GM23338 (cell line): ENCODE data around the gene CXXC5. TPM values are rescaled to one million over a fixed set of nuclear protein-coding genes. Genes with fewer than 3 reads are reported as not detected.

ENCODE experiments used
- ATAC-seq: fragments of 200-7000 bp; cut with Tn5 transposase; 3 replicates; pipeline ENCODE4 v1.9.1; 2020
- DNase-seq: peaks from one replicate; pipeline ENCODE4 v3.0.0-alpha.2; 2015; ENCODE audit warnings: low spot score
- H2AFZ ChIP-seq: fragments of 200-600 bp; sonication (generic); 2 replicates; pipeline ENCODE4 v1.8.0; 2016; ENCODE audit warnings: antibody characterized with exemption, mild to moderate bottlenecking, moderate library complexity
- H3F3A ChIP-seq: fragments of 200-600 bp; sonication (generic); replicated peaks from 2 replicates; pipeline ENCODE4 v1.8.0; 2017; ENCODE audit warnings: antibody characterized with exemption, mixed run types, low read depth
- H3K27ac ChIP-seq: fragments of 200-600 bp; sonication (generic); 2 replicates; pipeline ENCODE4 v1.6.1; 2016; ENCODE audit warnings: low read depth
- H3K27me3 ChIP-seq: fragments of 200-600 bp; sonication (generic); 2 replicates; pipeline ENCODE4 v1.8.0; 2016; ENCODE audit warnings: mild to moderate bottlenecking, mixed run types, moderate library complexity; ENCODE audit not compliant: insufficient read depth
- H3K36me3 ChIP-seq: fragments of 200-600 bp; sonication (generic); 2 replicates; pipeline ENCODE4 v1.8.0; 2016; ENCODE audit warnings: mild to moderate bottlenecking; ENCODE audit not compliant: insufficient read depth
- H3K4me1 ChIP-seq: fragments of 200-600 bp; sonication (generic); 2 replicates; pipeline ENCODE4 v1.8.0; 2016; ENCODE audit warnings: mild to moderate bottlenecking, moderate library complexity; ENCODE audit not compliant: insufficient read depth
- H3K4me2 ChIP-seq: fragments of 200-600 bp; sonication (generic); 2 replicates; pipeline ENCODE4 v1.7.1; 2017; ENCODE audit warnings: mixed run types
- H3K4me3 ChIP-seq: fragments of 200-600 bp; sonication (generic); 2 replicates; pipeline ENCODE4 v1.6.1; 2016; ENCODE audit warnings: mixed run types
- H3K79me2 ChIP-seq: fragments of 200-600 bp; sonication (generic); replicated peaks from 2 replicates; pipeline ENCODE4 v1.8.0; 2017; ENCODE audit warnings: mild to moderate bottlenecking; ENCODE audit not compliant: insufficient read depth
- H3K9me2 ChIP-seq: fragments of 200-600 bp; sonication (generic); 2 replicates; pipeline ENCODE4 v1.8.0; 2017; ENCODE audit not compliant: insufficient read depth
- H4K20me1 ChIP-seq: fragments of 200-600 bp; sonication (generic); replicated peaks from 2 replicates; pipeline ENCODE4 v1.8.0; 2017; ENCODE audit warnings: mild to moderate bottlenecking; ENCODE audit not compliant: insufficient read depth
- H3K27ac Mint-ChIP-seq: 2 replicates; pipeline ENCODE4 v1.8.0; 2020; ENCODE audit warnings: inconsistent platforms, mild to moderate bottlenecking, moderate library complexity, mixed read lengths
- H3K27me3 Mint-ChIP-seq: 3 replicates; pipeline ENCODE4 v1.8.0; 2022; ENCODE audit warnings: low read depth, mild to moderate bottlenecking, moderate library complexity, mixed read lengths, inconsistent platforms; ENCODE audit not compliant: insufficient read depth, poor library complexity
- H3K36me3 Mint-ChIP-seq: 3 replicates; pipeline ENCODE4 v1.8.0; 2021; ENCODE audit warnings: low read depth, mild to moderate bottlenecking, inconsistent platforms, moderate library complexity, mixed read lengths
- H3K4me1 Mint-ChIP-seq: 3 replicates; pipeline ENCODE4 v1.8.0; 2020; ENCODE audit warnings: mild to moderate bottlenecking, inconsistent platforms, mixed read lengths
- H3K4me3 Mint-ChIP-seq: 3 replicates; pipeline ENCODE4 v1.8.0; 2021; ENCODE audit warnings: moderate library complexity, mild to moderate bottlenecking, inconsistent platforms, mixed read lengths
- H3K9me3 Mint-ChIP-seq: 3 replicates; pipeline ENCODE4 v1.8.0; 2020; ENCODE audit warnings: moderate library complexity, mild to moderate bottlenecking, inconsistent platforms, mixed read lengths
- EZH2 ChIP-seq: fragments of 200-600 bp; sonication (generic); IDR thresholded peaks from one replicate; pipeline ENCODE4 v1.8.0; 2017; ENCODE audit warnings: antibody characterized with exemption, mild to moderate bottlenecking, low read depth; ENCODE audit not compliant: unreplicated experiment
- EZH2phosphoT487 ChIP-seq: fragments of 200-600 bp; sonication (generic); IDR thresholded peaks from one replicate; pipeline ENCODE4 v1.8.1; 2018; ENCODE audit warnings: antibody characterized with exemption; ENCODE audit not compliant: unreplicated experiment
- NANOG ChIP-seq: IDR thresholded peaks from 2 replicates; pipeline ENCODE4 v1.6.1; 2016; ENCODE audit warnings: antibody characterized with exemption, borderline replicate concordance
- POLR2AphosphoS5 ChIP-seq: IDR thresholded peaks from 2 replicates; pipeline ENCODE4 v1.6.1; 2016; ENCODE audit warnings: antibody characterized with exemption, low read depth
- STAT1 ChIP-seq: IDR thresholded peaks from one replicate; pipeline ENCODE4 v1.6.1; 2016; ENCODE audit warnings: antibody characterized with exemption; ENCODE audit not compliant: unreplicated experiment
- ZNF331 ChIP-seq: fragments of 250-450 bp; sonication (Bioruptor Pico); IDR thresholded peaks from 2 replicates; pipeline ENCODE4 v1.5.0; 2020; ENCODE audit warnings: low read depth, mild to moderate bottlenecking, moderate library complexity
- polyA plus RNA-seq: library from polyadenylated mRNA; unstranded; fragments of >200 nt; fragmentation: Nextera tagmentation; extraction: Ambion mirVana; gene quantifications from 2 replicates; pipeline ENCODE4 v1.2.1, GENCODE V29; 2016
- total RNA-seq: library from RNA; depleted of rRNA; stranded (reverse); fragments of >200 nt; shearing (Covaris generic); gene quantifications from 2 replicates; pipeline ENCODE4 v1.2.3, GENCODE V29; 2014
- TF ChIP-seq, protein P1 (sequence below): IDR thresholded peaks from one replicate; pipeline ENCODE4 v1.6.1; 2018; ENCODE audit warnings: antibody characterized with exemption; ENCODE audit not compliant: unreplicated experiment
- TF ChIP-seq, protein P2 (sequence below): fragments of 250-450 bp; sonication (Bioruptor Pico); IDR thresholded peaks from 2 replicates; pipeline ENCODE4 v1.5.0; 2020; ENCODE audit warnings: mild to moderate bottlenecking, moderate library complexity
- TF ChIP-seq, protein P3 (sequence below): IDR thresholded peaks from 2 replicates; pipeline ENCODE4 v1.6.1; 2016; ENCODE audit warnings: antibody characterized with exemption

Gene CXXC5
- total and polyA plus RNA-seq, 2 experiments from 2014 or later: 63.3 to 111 TPM

DNA sequence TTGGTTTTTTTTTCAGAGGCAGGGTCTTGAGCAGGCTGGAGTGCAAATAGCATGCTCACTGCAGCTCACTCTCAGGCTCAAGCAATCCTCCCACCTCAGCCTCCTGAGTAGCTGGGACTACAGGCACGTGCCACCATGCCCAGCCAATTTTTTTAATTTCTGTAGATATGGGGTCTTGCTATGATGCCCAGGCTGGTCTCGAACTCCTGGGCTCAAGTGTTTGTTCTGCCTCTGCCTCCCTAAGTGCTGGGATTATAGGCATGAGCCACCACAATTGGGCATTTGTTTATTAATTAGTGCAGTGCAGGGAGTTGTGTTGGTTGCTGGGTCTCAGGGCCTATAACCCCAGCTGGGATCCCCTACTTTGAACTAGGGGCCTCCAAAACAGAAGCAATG is 47.0 kb downstream of the CXXC5 start (continued):
- TF ChIP-seq, protein P1, sequence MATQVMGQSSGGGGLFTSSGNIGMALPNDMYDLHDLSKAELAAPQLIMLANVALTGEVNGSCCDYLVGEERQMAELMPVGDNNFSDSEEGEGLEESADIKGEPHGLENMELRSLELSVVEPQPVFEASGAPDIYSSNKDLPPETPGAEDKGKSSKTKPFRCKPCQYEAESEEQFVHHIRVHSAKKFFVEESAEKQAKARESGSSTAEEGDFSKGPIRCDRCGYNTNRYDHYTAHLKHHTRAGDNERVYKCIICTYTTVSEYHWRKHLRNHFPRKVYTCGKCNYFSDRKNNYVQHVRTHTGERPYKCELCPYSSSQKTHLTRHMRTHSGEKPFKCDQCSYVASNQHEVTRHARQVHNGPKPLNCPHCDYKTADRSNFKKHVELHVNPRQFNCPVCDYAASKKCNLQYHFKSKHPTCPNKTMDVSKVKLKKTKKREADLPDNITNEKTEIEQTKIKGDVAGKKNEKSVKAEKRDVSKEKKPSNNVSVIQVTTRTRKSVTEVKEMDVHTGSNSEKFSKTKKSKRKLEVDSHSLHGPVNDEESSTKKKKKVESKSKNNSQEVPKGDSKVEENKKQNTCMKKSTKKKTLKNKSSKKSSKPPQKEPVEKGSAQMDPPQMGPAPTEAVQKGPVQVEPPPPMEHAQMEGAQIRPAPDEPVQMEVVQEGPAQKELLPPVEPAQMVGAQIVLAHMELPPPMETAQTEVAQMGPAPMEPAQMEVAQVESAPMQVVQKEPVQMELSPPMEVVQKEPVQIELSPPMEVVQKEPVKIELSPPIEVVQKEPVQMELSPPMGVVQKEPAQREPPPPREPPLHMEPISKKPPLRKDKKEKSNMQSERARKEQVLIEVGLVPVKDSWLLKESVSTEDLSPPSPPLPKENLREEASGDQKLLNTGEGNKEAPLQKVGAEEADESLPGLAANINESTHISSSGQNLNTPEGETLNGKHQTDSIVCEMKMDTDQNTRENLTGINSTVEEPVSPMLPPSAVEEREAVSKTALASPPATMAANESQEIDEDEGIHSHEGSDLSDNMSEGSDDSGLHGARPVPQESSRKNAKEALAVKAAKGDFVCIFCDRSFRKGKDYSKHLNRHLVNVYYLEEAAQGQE: no peak

DNA sequence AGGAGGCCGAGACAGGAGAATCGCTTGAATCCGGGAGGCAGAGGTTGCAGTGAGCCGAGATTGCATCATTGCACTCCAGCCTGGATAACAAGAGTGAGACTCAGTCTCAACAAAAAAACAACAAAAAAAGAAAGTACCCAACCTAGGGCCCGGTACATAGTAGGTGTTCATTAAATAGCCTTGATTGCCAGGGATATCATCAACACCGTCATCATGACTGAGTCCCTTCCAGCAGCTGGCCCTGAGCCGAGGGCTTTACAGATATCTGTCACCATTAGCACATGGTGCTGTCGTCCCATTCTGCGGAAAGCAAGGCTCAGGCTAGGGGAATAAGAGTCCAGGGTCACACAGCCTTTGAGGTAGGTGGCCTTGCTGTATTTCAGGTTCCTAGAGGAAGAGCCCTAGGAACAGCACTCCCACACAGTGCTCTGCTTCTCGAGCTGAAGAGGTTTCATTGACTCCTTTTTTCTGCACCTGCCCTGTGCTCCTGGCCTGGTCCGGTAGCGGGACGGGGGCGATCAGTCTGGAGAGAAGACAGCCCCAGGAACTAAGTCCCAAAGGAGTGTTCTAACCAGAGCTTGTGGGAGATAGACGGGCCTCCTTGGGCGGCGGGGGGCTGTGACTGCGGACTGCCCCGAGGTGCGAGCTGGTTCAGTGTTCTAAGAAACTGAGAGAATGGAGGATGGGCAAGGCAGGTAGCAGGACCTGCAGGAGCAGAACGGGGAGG is 48.2 kb downstream of the CXXC5 start:
- H3K4me1 ChIP-seq: peaks cover 44% of the 10 kb centered on the region
- DNase-seq: peak; percentile 35
- no peaks in the 10 kb centered on the region for H3K36me3 Mint-ChIP-seq

More for the DNA sequence above, 48.2 kb downstream of the CXXC5 start:
- peak overlapping the region; percentile 87 for H3K4me2 ChIP-seq
- Mint-ChIP-seq H3K27ac (peak overlapping the region; percentile 72), H3K9me3 (no peaks in the 10 kb centered on the region), H3K4me3 (peak overlapping the region; percentile 71), H3K4me1 (peaks cover 57% of the 10 kb centered on the region), H3K27me3 (peaks cover 60% of the 10 kb centered on the region)
- peak overlapping the region; percentile 87 for H2AFZ ChIP-seq
- H3K4me3 ChIP-seq: peak overlapping the region; percentile 61
- H3K27me3 ChIP-seq: peaks cover 39% of the 10 kb centered on the region
- no peaks in the 10 kb centered on the region for H4K20me1 ChIP-seq
- peaks cover 29% of the 10 kb centered on the region for H3F3A ChIP-seq
- H3K79me2 ChIP-seq: no peaks in the 10 kb centered on the region
- no peaks in the 10 kb centered on the region for H3K36me3 ChIP-seq
- H3K9me2 ChIP-seq: 0 out of 2 replicates have a peak, but pooled peaks cover 9% of the 10 kb centered on the region
- no peak for ATAC-seq
- H3K27ac ChIP-seq: peak overlapping the region; percentile 39; the same call in 1 of the 2 replicates
- peak; percentile 33; the same call in 1 of the 2 replicates for TF ChIP-seq POLR2AphosphoS5
- TF ChIP-seq EZH2: peak; percentile 29
- TF ChIP-seq EZH2phosphoT487: no peak
- TF ChIP-seq ZNF331 (CRISPR knock-in tag): no peak
- TF ChIP-seq, protein P2, sequence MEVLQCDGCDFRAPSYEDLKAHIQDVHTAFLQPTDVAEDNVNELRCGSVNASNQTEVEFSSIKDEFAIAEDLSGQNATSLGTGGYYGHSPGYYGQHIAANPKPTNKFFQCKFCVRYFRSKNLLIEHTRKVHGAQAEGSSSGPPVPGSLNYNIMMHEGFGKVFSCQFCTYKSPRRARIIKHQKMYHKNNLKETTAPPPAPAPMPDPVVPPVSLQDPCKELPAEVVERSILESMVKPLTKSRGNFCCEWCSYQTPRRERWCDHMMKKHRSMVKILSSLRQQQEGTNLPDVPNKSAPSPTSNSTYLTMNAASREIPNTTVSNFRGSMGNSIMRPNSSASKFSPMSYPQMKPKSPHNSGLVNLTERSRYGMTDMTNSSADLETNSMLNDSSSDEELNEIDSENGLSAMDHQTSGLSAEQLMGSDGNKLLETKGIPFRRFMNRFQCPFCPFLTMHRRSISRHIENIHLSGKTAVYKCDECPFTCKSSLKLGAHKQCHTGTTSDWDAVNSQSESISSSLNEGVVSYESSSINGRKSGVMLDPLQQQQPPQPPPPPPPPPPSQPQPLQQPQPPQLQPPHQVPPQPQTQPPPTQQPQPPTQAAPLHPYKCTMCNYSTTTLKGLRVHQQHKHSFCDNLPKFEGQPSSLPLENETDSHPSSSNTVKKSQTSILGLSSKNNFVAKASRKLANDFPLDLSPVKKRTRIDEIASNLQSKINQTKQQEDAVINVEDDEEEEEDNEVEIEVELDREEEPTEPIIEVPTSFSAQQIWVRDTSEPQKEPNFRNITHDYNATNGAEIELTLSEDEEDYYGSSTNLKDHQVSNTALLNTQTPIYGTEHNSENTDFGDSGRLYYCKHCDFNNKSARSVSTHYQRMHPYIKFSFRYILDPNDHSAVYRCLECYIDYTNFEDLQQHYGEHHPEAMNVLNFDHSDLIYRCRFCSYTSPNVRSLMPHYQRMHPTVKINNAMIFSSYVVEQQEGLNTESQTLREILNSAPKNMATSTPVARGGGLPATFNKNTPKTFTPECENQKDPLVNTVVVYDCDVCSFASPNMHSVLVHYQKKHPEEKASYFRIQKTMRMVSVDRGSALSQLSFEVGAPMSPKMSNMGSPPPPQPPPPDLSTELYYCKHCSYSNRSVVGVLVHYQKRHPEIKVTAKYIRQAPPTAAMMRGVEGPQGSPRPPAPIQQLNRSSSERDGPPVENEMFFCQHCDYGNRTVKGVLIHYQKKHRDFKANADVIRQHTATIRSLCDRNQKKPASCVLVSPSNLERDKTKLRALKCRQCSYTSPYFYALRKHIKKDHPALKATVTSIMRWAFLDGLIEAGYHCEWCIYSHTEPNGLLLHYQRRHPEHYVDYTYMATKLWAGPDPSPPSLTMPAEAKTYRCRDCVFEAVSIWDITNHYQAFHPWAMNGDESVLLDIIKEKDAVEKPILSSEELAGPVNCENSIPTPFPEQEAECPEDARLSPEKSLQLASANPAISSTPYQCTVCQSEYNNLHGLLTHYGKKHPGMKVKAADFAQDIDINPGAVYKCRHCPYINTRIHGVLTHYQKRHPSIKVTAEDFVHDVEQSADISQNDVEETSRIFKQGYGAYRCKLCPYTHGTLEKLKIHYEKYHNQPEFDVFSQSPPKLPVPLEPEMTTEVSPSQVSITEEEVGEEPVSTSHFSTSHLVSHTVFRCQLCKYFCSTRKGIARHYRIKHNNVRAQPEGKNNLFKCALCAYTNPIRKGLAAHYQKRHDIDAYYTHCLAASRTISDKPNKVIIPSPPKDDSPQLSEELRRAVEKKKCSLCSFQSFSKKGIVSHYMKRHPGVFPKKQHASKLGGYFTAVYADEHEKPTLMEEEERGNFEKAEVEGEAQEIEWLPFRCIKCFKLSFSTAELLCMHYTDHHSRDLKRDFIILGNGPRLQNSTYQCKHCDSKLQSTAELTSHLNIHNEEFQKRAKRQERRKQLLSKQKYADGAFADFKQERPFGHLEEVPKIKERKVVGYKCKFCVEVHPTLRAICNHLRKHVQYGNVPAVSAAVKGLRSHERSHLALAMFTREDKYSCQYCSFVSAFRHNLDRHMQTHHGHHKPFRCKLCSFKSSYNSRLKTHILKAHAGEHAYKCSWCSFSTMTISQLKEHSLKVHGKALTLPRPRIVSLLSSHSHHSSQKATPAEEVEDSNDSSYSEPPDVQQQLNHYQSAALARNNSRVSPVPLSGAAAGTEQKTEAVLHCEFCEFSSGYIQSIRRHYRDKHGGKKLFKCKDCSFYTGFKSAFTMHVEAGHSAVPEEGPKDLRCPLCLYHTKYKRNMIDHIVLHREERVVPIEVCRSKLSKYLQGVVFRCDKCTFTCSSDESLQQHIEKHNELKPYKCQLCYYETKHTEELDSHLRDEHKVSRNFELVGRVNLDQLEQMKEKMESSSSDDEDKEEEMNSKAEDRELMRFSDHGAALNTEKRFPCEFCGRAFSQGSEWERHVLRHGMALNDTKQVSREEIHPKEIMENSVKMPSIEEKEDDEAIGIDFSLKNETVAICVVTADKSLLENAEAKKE (CRISPR knock-in tag): no peak
- TF ChIP-seq, protein P3, sequence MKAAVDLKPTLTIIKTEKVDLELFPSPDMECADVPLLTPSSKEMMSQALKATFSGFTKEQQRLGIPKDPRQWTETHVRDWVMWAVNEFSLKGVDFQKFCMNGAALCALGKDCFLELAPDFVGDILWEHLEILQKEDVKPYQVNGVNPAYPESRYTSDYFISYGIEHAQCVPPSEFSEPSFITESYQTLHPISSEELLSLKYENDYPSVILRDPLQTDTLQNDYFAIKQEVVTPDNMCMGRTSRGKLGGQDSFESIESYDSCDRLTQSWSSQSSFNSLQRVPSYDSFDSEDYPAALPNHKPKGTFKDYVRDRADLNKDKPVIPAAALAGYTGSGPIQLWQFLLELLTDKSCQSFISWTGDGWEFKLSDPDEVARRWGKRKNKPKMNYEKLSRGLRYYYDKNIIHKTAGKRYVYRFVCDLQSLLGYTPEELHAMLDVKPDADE: no peak
- TF ChIP-seq STAT1: no peak
- TF ChIP-seq NANOG: no peak
- TF ChIP-seq, protein P1: no peak
